ENCODE results near the gene SMCHD1. TPM values are rescaled to one million over a fixed set of nuclear protein-coding genes. Genes with fewer than 3 reads are reported as not detected.

SMCHD1 gene
- total RNA-seq, 1 experiment from 2014 or later = 48.6 TPM

- intact Hi-C loops (cut with micrococcal nuclease) = no loop called here
Measured at GRCh38 chr18:2839202-2839601, 183.7 kb downstream of the SMCHD1 start.

DNA sequence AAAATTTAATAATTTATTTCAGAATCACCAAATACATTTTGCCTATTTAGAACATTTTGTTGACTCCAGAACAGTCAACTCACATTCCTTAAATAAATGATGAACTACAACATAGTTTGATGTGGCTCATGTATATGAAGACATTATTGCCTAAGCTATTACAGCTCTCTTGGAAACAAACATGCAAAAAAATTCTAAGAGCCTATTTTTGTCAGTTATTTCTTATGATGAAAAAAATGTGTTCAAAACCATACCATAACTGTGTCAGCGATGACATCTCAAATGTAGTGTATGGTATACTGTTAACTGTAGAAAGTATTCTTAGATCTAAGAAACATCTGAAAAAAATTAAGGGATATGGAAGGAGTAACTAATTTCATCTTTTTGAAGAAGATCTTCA is 185.0 kb downstream of the SMCHD1 start:
- CTCF ChIA-PET = no interaction called here
- intact Hi-C loops (cut with micrococcal nuclease) = no loop called here
- TF ChIP-seq ZFX (IDR thresholded peaks at IDR 0.05) (no peak), JUND (IDR thresholded peaks at IDR 0.05) (no peak), EGR1 (IDR thresholded peaks at IDR 0.05; ENCODE audit: low read depth) (no peak), POLR2AphosphoS5 (IDR thresholded peaks at IDR 0.05; ENCODE audit: low read depth, low read length) (no peak), SIN3A (IDR thresholded peaks at IDR 0.05; ENCODE audit: low read depth) (no peak), TCF7L2 (IDR thresholded peaks at IDR 0.05; ENCODE audit: borderline replicate concordance, extremely low read depth, insufficient read depth, insufficient read length) (no peak)
- TF ChIP-seq, protein P1, sequence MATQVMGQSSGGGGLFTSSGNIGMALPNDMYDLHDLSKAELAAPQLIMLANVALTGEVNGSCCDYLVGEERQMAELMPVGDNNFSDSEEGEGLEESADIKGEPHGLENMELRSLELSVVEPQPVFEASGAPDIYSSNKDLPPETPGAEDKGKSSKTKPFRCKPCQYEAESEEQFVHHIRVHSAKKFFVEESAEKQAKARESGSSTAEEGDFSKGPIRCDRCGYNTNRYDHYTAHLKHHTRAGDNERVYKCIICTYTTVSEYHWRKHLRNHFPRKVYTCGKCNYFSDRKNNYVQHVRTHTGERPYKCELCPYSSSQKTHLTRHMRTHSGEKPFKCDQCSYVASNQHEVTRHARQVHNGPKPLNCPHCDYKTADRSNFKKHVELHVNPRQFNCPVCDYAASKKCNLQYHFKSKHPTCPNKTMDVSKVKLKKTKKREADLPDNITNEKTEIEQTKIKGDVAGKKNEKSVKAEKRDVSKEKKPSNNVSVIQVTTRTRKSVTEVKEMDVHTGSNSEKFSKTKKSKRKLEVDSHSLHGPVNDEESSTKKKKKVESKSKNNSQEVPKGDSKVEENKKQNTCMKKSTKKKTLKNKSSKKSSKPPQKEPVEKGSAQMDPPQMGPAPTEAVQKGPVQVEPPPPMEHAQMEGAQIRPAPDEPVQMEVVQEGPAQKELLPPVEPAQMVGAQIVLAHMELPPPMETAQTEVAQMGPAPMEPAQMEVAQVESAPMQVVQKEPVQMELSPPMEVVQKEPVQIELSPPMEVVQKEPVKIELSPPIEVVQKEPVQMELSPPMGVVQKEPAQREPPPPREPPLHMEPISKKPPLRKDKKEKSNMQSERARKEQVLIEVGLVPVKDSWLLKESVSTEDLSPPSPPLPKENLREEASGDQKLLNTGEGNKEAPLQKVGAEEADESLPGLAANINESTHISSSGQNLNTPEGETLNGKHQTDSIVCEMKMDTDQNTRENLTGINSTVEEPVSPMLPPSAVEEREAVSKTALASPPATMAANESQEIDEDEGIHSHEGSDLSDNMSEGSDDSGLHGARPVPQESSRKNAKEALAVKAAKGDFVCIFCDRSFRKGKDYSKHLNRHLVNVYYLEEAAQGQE (IDR thresholded peaks at IDR 0.05; ENCODE audit: low read depth) = no peak
- TF ChIP-seq, protein P2, sequence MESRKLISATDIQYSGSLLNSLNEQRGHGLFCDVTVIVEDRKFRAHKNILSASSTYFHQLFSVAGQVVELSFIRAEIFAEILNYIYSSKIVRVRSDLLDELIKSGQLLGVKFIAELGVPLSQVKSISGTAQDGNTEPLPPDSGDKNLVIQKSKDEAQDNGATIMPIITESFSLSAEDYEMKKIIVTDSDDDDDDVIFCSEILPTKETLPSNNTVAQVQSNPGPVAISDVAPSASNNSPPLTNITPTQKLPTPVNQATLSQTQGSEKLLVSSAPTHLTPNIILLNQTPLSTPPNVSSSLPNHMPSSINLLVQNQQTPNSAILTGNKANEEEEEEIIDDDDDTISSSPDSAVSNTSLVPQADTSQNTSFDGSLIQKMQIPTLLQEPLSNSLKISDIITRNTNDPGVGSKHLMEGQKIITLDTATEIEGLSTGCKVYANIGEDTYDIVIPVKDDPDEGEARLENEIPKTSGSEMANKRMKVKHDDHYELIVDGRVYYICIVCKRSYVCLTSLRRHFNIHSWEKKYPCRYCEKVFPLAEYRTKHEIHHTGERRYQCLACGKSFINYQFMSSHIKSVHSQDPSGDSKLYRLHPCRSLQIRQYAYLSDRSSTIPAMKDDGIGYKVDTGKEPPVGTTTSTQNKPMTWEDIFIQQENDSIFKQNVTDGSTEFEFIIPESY (IDR thresholded peaks at IDR 0.05; ENCODE audit: extremely low read depth, insufficient replicate concordance, low read length) = no peak
- H4K20me1 ChIP-seq (ENCODE audit: insufficient read depth) = no peaks in the 10 kb centered on the region
- RAD21 ChIA-PET (ENCODE audit: low non-redundant PET in 1 of 2, low total read pairs in 2 of 2, uncharacterized antibody in 2 of 2, unreplicated experiment in 2 of 2) = no interaction called here
- H2AFZ ChIP-seq (ENCODE audit: low read depth, low read length, poor library complexity, severe bottlenecking) = no peak overlapping the region
- H3K27me3 ChIP-seq (ENCODE audit: insufficient read depth, low read length) = no peaks in the 10 kb centered on the region
- no peaks in the 10 kb centered on the region for H3K4me1 ChIP-seq (ENCODE audit: control insufficient read depth in 1 of 2, insufficient read depth in 2 of 2, low read length in 2 of 2)
- no TSS peak for BruUV-seq (replicated peaks)
- no peak for DNase-seq (ENCODE audit: low read depth, low spot score)
- no peak for ATAC-seq
- H3K9me3 ChIP-seq (ENCODE audit: control insufficient read depth in 1 of 2, insufficient read depth in 1 of 2, low read depth in 1 of 2, low read length in 2 of 2) = no peaks in the 10 kb centered on the region
- no peak overlapping the region for H3K9ac ChIP-seq (ENCODE audit: low read length)
- no peaks in the 10 kb centered on the region for H3K36me3 ChIP-seq (ENCODE audit: control insufficient read depth in 1 of 2, insufficient read depth in 2 of 2, low read length in 2 of 2)
- H3K4me2 ChIP-seq (ENCODE audit: low read length) = no peak overlapping the region
- H3K79me2 ChIP-seq (ENCODE audit: insufficient read depth, low read length) = no peaks in the 10 kb centered on the region
- H3K27ac ChIP-seq (ENCODE audit: low read depth, low read length) = no peak overlapping the region
- H3K9me2 ChIP-seq (ENCODE audit: insufficient read depth) = no peaks in the 10 kb centered on the region
- no peak overlapping the region for H3K4me3 ChIP-seq (replicated peaks in 1 of 2; ENCODE audit: low read depth in 1 of 2, low read length in 2 of 2)
- POLR2A ChIA-PET = no interaction called here

More at GRCh38 chr18:2839202-2839601, 183.7 kb downstream of the SMCHD1 start:
- Histone ChIP-seq H4K20me1 (ENCODE audit: insufficient read depth) (no peaks in the 10 kb centered on the region), H3K9me2 (ENCODE audit: insufficient read depth) (no peaks in the 10 kb centered on the region), H2AFZ (ENCODE audit: low read depth, low read length, poor library complexity, severe bottlenecking) (no peak overlapping the region), H3K27me3 (ENCODE audit: insufficient read depth, low read length) (no peaks in the 10 kb centered on the region), H3K9ac (ENCODE audit: low read length) (no peak overlapping the region), H3K36me3 (ENCODE audit: control insufficient read depth in 1 of 2, insufficient read depth in 2 of 2, low read length in 2 of 2) (no peaks in the 10 kb centered on the region), H3K4me3 (replicated peaks in 1 of 2; ENCODE audit: low read depth in 1 of 2, low read length in 2 of 2) (no peak overlapping the region), H3K9me3 (ENCODE audit: control insufficient read depth in 1 of 2, insufficient read depth in 1 of 2, low read depth in 1 of 2, low read length in 2 of 2) (no peaks in the 10 kb centered on the region), H3K4me2 (ENCODE audit: low read length) (no peak overlapping the region), H3K4me1 (ENCODE audit: control insufficient read depth in 1 of 2, insufficient read depth in 2 of 2, low read length in 2 of 2) (no peaks in the 10 kb centered on the region), H3K79me2 (ENCODE audit: insufficient read depth, low read length) (no peaks in the 10 kb centered on the region), H3K27ac (ENCODE audit: low read depth, low read length) (no peak overlapping the region)
- ChIA-PET POLR2A (no interaction called here), CTCF (no interaction called here), RAD21 (ENCODE audit: low non-redundant PET in 1 of 2, low total read pairs in 2 of 2, uncharacterized antibody in 2 of 2, unreplicated experiment in 2 of 2) (no interaction called here)
- no TSS peak for BruUV-seq (replicated peaks)
- no peak for DNase-seq (ENCODE audit: low read depth, low spot score)
- ATAC-seq = no peak
- TF ChIP-seq FOSL1 (IDR thresholded peaks at IDR 0.05; ENCODE audit: low read depth) = no peak
- TF ChIP-seq ZFX (IDR thresholded peaks at IDR 0.05) = no peak
- no peak for TF ChIP-seq CEBPB (IDR thresholded peaks at IDR 0.05; ENCODE audit: low read depth)
- TF ChIP-seq, protein P3, sequence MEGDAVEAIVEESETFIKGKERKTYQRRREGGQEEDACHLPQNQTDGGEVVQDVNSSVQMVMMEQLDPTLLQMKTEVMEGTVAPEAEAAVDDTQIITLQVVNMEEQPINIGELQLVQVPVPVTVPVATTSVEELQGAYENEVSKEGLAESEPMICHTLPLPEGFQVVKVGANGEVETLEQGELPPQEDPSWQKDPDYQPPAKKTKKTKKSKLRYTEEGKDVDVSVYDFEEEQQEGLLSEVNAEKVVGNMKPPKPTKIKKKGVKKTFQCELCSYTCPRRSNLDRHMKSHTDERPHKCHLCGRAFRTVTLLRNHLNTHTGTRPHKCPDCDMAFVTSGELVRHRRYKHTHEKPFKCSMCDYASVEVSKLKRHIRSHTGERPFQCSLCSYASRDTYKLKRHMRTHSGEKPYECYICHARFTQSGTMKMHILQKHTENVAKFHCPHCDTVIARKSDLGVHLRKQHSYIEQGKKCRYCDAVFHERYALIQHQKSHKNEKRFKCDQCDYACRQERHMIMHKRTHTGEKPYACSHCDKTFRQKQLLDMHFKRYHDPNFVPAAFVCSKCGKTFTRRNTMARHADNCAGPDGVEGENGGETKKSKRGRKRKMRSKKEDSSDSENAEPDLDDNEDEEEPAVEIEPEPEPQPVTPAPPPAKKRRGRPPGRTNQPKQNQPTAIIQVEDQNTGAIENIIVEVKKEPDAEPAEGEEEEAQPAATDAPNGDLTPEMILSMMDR (IDR thresholded peaks at IDR 0.05 in 2 of 3, conservative IDR thresholded peaks at IDR 0.05 in 1 of 3; ENCODE audit: borderline replicate concordance in 1 of 3, insufficient read depth in 1 of 3, low read depth in 2 of 3, low read length in 2 of 3) = no peak
- no peak for TF ChIP-seq EGR1 (IDR thresholded peaks at IDR 0.05; ENCODE audit: low read depth)
